ENCODE results near the gene CXXC1.

The CXXC1 gene

DNA sequence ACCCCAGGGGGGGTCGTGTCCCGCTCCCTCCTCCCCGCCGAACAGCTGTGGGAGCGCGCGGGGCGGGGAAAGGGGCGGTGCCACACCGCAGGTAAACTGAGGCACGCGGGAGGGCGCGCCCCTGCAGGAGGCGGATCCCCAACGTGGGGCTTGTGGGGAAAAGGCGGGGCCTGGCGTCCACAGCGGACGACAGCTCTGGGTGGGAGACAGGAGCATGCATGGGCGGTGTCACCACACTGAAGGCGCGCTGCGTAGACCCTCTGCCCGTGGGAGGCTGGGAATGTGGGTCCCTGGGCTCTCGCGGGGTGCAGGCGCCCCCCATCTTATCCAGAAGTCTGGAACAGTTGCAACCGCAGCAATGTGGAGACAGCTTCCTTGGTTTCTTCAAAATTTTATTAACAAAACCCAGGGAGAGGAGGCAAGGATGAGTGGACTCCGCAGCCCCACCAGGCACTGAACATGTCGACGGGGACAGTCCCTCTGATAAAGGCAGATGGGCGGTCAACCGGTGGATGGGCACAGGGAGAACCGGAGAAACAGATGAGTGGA, 5.4 kb downstream of the CXXC1 start:
- Histone ChIP-seq H3K27ac (peak overlapping the region; percentile 90 to 95), H3K36me3 (peaks cover 5 to 48% (median 38%) of the 10 kb centered on the region in 3 donors), H3K27me3 (no peaks in the 10 kb centered on the region), H3K9me3 (no peaks in the 10 kb centered on the region), H3K4me3 (peak overlapping the region; percentile 93 to 95), H3K4me1 (peaks cover 5 to 37% (median 29%) of the 10 kb centered on the region in 4 donors)
- no peak for DNase-seq
- TF ChIP-seq, protein P1, sequence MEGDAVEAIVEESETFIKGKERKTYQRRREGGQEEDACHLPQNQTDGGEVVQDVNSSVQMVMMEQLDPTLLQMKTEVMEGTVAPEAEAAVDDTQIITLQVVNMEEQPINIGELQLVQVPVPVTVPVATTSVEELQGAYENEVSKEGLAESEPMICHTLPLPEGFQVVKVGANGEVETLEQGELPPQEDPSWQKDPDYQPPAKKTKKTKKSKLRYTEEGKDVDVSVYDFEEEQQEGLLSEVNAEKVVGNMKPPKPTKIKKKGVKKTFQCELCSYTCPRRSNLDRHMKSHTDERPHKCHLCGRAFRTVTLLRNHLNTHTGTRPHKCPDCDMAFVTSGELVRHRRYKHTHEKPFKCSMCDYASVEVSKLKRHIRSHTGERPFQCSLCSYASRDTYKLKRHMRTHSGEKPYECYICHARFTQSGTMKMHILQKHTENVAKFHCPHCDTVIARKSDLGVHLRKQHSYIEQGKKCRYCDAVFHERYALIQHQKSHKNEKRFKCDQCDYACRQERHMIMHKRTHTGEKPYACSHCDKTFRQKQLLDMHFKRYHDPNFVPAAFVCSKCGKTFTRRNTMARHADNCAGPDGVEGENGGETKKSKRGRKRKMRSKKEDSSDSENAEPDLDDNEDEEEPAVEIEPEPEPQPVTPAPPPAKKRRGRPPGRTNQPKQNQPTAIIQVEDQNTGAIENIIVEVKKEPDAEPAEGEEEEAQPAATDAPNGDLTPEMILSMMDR (IDR thresholded peaks at IDR 0.05), result no peak
- intact Hi-C loops (cut with DNase I; ENCODE audit: low total_unique reads), result loop anchor here (10.0 kb wide), 2 partner anchors 467 to 913 kb away; partner anchors contain the start of genes ACAA2 and MEX3C

DNA sequence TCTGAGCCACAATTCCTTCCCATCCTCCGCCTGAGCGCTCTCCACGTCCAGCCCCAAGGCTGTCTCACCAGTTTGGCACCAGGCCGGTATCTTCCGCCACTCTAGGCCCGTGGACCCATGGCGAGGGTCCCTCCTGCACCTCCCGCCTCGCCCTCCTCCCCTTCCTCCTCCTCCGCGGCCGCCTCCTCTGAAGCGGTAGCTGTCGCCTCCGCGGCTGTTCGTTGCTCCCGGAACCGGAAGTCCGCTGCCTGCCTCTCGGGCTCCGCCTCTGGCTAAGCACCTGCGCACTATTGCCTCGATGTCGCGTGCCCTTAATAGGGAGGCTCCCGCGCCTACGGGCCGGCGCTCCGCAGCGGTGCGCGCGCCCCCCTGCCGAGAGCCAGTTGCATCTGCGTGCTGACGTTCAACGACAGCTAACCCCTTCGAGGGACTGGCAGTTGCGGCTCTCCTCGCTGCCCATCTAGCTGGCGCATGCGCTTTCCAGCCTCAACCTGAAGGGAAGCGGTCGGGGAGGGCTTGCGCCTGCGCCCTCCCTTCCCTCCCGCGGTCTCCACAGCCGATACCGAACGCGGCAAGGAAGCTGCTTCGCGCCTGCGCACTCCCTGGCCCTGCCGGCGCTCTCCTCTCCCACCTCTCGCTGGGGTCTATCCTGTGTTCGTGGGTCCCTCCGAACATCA, 6.1 kb downstream of the CXXC1 start, which contains the start of gene MBD1:
Gene MBD1, minus strand, starts transcription at position 229 of the 677 bp plus-strand sequence. CDS start 1,531 bp downstream, outside the sequence.
- H3K9me3 ChIP-seq, result no peaks in the 10 kb centered on the region
- H3K4me3 ChIP-seq, result peak within 1 kb of the TSS; percentile 93 to 95
- TF ChIP-seq, protein P1 (IDR thresholded peaks at IDR 0.05), result peak; percentile 33 to 35
- DNase-seq, result peak; percentile 97 to 99
- intact Hi-C loops (cut with DNase I; ENCODE audit: low total_unique reads), result loop anchor here (10.0 kb wide), 2 partner anchors 467 to 913 kb away; partner anchors contain the start of genes ACAA2 and MEX3C
- H3K27ac ChIP-seq, result peak within 1 kb of the TSS; percentile 90 to 95
- no peaks in the 10 kb centered on the region for H3K27me3 ChIP-seq
- H3K36me3 ChIP-seq, result peaks cover 11 to 54% (median 44%) of the 10 kb centered on the region in 3 donors
- H3K4me1 ChIP-seq, result peaks cover 5 to 31% (median 23%) of the 10 kb centered on the region in 4 donors

DNA sequence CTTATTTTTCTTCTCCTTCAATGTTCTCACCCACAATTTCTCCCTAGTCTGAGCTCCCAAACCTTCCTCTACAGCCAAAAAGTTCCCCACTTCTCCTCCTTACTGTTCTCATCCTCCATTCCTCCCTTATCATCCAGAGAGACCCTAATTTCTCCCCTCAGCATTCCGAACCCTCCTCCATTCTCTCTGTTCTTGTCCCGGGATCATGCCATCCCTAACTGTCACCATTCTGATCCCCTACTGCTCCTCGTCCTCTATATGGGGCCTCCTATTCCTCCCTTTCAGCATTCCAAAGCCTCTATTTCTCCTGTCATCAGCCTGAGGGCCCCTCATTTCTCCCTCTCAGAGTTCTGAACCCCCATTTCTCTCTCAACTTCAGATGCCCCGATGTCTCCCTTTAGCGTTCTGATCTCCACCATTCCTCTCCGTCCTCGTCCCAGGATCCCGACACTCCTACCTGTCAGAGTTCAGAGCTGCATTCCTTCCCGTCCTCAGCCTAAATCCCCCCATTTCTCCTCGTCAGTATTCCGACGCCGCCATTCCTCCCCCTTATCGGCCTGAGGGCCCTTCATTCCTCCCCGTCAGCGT, 6.7 kb downstream of the CXXC1 start:
- peaks cover 17 to 57% (median 50%) of the 10 kb centered on the region in 3 donors for H3K36me3 ChIP-seq
- intact Hi-C loops (cut with DNase I; ENCODE audit: low total_unique reads), result loop anchor here (10.0 kb wide), 2 partner anchors 466 to 914 kb away; partner anchors contain the start of genes ACAA2 and MEX3C
- H3K9me3 ChIP-seq, result no peaks in the 10 kb centered on the region
- TF ChIP-seq, protein P1 (IDR thresholded peaks at IDR 0.05), result no peak
- peak overlapping the region; percentile 90 to 95 for H3K27ac ChIP-seq
- H3K27me3 ChIP-seq, result no peaks in the 10 kb centered on the region
- peaks cover 5 to 27% (median 22%) of the 10 kb centered on the region in 4 donors for H3K4me1 ChIP-seq
- peak overlapping the region; percentile 93 to 95 for H3K4me3 ChIP-seq
- DNase-seq, result no peak

DNA sequence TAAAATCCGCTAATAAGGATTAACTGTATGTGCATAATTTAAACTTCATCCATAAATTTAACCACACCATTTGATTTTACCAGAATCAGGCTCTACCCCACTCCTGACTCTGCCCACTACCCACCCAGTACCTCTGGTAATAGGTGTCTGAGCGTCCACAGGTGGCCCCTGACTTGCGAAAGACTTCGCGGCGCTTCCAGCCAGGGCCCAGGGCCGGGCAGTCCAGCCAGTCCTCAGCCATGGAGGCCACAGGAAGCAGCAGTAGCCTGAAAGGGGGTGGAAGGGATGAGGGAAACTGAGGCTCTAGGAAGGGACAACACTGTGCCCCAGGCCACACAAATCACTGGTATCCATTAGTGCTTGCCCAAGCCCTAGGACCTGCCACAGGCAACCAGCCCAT, 7.7 kb downstream of the CXXC1 start:
- Histone ChIP-seq H3K27me3 (no peaks in the 10 kb centered on the region), H3K36me3 (peaks cover 28 to 57% (median 51%) of the 10 kb centered on the region in 3 donors), H3K4me3 (peak overlapping the region; percentile 93 to 95), H3K27ac (no peak overlapping the region), H3K4me1 (peaks cover 5 to 27% (median 22%) of the 10 kb centered on the region in 4 donors), H3K9me3 (no peaks in the 10 kb centered on the region)
- DNase-seq, result no peak
- intact Hi-C loops (cut with DNase I; ENCODE audit: low total_unique reads), result loop anchor here (10.0 kb wide), 2 partner anchors 465 to 915 kb away; partner anchors contain the start of genes ACAA2 and MEX3C
- TF ChIP-seq, protein P1 (IDR thresholded peaks at IDR 0.05), result no peak

DNA sequence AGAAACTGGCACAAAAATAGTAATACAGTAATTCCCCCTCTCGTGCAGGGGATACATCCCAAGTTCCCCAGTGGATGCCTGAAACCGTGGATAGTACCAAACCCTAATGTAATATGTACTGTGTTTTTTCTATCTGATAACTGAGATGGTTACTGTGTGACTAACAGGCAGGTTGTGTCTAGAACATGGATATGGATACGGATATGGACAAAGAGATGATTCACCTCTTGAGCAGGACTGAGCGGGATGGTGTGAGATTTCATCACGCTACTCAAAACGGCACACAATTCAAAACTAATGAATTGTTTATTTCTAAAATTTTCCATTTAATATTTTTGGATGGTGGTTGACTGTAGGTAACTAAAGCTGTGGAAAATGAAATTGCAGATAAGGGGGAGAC, 9.6 kb downstream of the CXXC1 start:
- H3K27me3 ChIP-seq, result no peaks in the 10 kb centered on the region
- no peak overlapping the region for H3K27ac ChIP-seq
- H3K36me3 ChIP-seq, result peaks cover 42 to 57% (median 52%) of the 10 kb centered on the region in 3 donors
- TF ChIP-seq, protein P1 (IDR thresholded peaks at IDR 0.05), result no peak
- H3K4me1 ChIP-seq, result peaks cover 5 to 27% (median 22%) of the 10 kb centered on the region in 4 donors
- H3K9me3 ChIP-seq, result no peaks in the 10 kb centered on the region
- intact Hi-C loops (cut with DNase I; ENCODE audit: low total_unique reads), result no loop called here
- no peak for DNase-seq
- no peak overlapping the region for H3K4me3 ChIP-seq

All from tibial artery (tissue), 4 donors.